Brain microvascular endothelial cell (primary cell): ENCODE results near the gene AKT3.

Experiments
- DNase-seq: peaks from one replicate; pipeline ENCODE4 v3.0.0-alpha.2; 2020
- H3K27ac ChIP-seq: fragments of 250-450 bp; sonication (Bioruptor Pico); 2 replicates; pipeline ENCODE4 v1.5.1; 2020; ENCODE audit warnings: mild to moderate bottlenecking, moderate library complexity
- H3K27me3 ChIP-seq: fragments of 250-450 bp; sonication (Bioruptor Pico); replicated peaks from 2 replicates; pipeline ENCODE4 v1.5.1; 2020; ENCODE audit warnings: mild to moderate bottlenecking
- H3K36me3 ChIP-seq: fragments of 250-450 bp; sonication (Bioruptor Pico); replicated peaks from 2 replicates; pipeline ENCODE4 v1.5.1; 2020; ENCODE audit warnings: mild to moderate bottlenecking
- H3K4me3 ChIP-seq: 2 replicates; pipeline ENCODE4 v1.5.1; 2011; ENCODE audit warnings: low read depth, mild to moderate bottlenecking, control low read depth, low read length, moderate library complexity
- CTCF ChIP-seq: IDR thresholded peaks from 2 replicates; pipeline ENCODE4 v1.5.1; 2011; ENCODE audit warnings: low read depth, mild to moderate bottlenecking, moderate library complexity, low read length, control low read depth, inconsistent platforms; ENCODE audit errors: missing control alignments
- in situ Hi-C: cut with HindIII; loops from 2 replicates; pipeline ENCODE4 v1.10.0; 2017; ENCODE audit warnings: low sequenced_read_pairs, low pct_ligation_motif_present

Gene AKT3

GRCh38 chr1:243462929-243463697, 386.9 kb downstream of the AKT3 start:
- no peak overlapping the region for H3K27ac ChIP-seq
- no peak overlapping the region for H3K4me3 ChIP-seq
- TF ChIP-seq CTCF, result no peak
- no peak for DNase-seq
- peaks cover 5% of the 10 kb centered on the region for H3K36me3 ChIP-seq
- in situ Hi-C loops, result no loop called here
- no peaks in the 10 kb centered on the region for H3K27me3 ChIP-seq

GRCh38 chr1:243461700-243462099, 388.3 kb downstream of the AKT3 start:
- in situ Hi-C loops, result no loop called here
- TF ChIP-seq CTCF, result no peak
- H3K27me3 ChIP-seq, result no peaks in the 10 kb centered on the region
- H3K36me3 ChIP-seq, result peaks cover 5% of the 10 kb centered on the region
- DNase-seq, result no peak
- H3K4me3 ChIP-seq, result no peak overlapping the region
- H3K27ac ChIP-seq, result no peak overlapping the region

GRCh38 chr1:243459059-243459458, 391.0 kb downstream of the AKT3 start:
- H3K36me3 ChIP-seq, result peaks cover 9% of the 10 kb centered on the region
- no peak for TF ChIP-seq CTCF
- no peaks in the 10 kb centered on the region for H3K27me3 ChIP-seq
- H3K27ac ChIP-seq, result no peak overlapping the region
- H3K4me3 ChIP-seq, result no peak overlapping the region
- DNase-seq, result no peak
- in situ Hi-C loops, result no loop called here

- no peaks in the 10 kb centered on the region for H3K27me3 ChIP-seq
- H3K4me3 ChIP-seq, result no peak overlapping the region
- TF ChIP-seq CTCF, result no peak
- H3K27ac ChIP-seq, result no peak overlapping the region
- H3K36me3 ChIP-seq, result peaks cover 4% of the 10 kb centered on the region
- in situ Hi-C loops, result no loop called here
- no peak for DNase-seq
Measured at GRCh38 chr1:243457363-243457982, 392.6 kb downstream of the AKT3 start.

- DNase-seq, result no peak
- Histone ChIP-seq H3K27ac (no peak overlapping the region), H3K4me3 (no peak overlapping the region), H3K36me3 (peaks cover 4% of the 10 kb centered on the region), H3K27me3 (no peaks in the 10 kb centered on the region)
- in situ Hi-C loops, result no loop called here
- TF ChIP-seq CTCF, result no peak
Measured at GRCh38 chr1:243455760-243456651, 394.0 kb downstream of the AKT3 start.
